ENCODE data around the gene FBLIM1.

FBLIM1 gene

DNA sequence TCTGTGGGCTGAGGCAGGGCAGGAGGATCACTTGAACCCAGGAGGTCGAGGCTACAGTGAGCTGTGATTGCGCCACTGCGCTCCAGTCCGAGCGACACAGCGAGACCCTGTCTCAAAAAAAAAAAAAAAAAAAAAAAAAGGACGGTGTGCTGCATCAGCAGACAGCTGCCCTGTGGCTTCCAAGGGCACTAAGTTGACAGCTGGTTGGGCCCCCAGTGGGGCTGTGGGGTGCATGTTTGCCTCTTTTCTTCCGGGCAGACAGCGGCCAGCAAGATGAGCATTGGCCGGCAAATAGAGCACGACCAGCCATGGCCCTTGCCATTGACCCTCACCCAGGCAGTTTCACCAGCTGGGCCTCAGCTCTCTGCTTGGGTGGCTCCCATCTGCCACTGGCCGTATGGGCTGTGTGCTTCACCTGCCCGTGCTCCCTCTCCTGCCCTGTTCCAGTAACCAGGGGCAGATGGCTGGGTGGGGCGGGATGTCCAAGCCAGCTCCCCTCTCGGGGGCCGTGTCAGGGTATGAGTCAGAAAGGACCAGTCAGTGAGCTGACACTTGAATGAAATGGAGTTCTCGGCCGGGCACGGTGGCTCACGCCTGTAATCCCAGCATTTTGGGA, 34.9 kb upstream of the FBLIM1 start:
- H3K36me3 ChIP-seq (ENCODE audit: insufficient read depth, low read length) = peaks cover 54% of the 10 kb centered on the region
- no peak overlapping the region for H3K27ac ChIP-seq (ENCODE audit: low read depth, low read length)
- no peak overlapping the region for H3K4me3 ChIP-seq (ENCODE audit: low read depth in 1 of 2, low read length in 2 of 2)
- no peaks in the 10 kb centered on the region for H3K27me3 ChIP-seq (ENCODE audit: control insufficient read depth in 1 of 2, insufficient read depth in 2 of 2, low read length in 2 of 2)
- H3K9me3 ChIP-seq (ENCODE audit: low read length) = no peaks in the 10 kb centered on the region
- no peak overlapping the region for H3K9ac ChIP-seq (ENCODE audit: low read length)
- peaks cover 16% of the 10 kb centered on the region for H3K4me1 ChIP-seq (ENCODE audit: insufficient read depth, low read length)

DNA sequence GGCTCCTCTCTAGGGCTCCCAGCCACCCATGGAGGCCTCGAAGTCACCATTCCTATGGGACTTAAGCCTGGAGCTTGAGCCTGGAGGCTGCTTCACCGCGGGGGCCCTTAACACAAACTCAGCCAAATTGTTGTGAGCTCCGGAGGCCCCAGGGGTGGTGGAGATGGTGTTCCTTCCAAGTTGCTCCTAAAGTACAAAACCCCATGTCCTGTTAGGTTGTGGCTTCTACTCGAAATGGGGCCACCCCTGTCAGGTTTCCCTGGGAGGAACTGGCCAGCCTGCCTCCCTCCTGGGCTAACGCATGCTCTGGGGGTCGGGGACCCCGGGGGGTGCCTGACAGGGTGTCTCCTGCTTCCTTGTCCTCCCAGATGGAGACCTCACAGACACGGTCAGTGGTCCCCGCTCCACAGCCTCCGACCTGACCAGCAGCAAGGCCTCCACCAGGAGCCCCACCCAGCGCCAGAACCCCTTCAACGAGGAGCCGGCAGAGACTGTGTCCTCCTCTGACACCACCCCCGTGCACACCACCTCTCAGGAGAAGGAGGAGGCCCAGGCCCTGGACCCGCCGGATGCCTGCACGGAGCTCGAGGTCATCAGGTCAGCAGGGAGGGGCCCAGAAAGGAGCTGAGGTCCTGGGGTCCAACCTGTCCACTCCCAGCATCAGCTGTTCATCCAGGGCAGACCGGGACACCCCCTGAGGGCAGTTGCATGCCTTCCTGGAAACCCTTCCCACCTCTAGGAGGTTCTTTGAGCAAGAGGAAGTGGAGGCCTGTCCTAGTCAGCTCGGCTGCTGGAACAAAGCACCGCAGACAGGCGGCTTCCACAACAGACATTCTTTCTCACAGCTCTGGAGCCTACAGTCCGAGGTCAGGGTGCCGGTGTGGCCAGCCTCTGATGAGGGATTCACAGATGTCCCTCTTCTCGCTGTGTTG, 33.4 kb upstream of the FBLIM1 start:
- H3K9ac ChIP-seq (ENCODE audit: low read length) = no peak overlapping the region
- H3K4me3 ChIP-seq (ENCODE audit: low read depth in 1 of 2, low read length in 2 of 2) = no peak overlapping the region
- peaks cover 56% of the 10 kb centered on the region for H3K36me3 ChIP-seq (ENCODE audit: insufficient read depth, low read length)

DNA sequence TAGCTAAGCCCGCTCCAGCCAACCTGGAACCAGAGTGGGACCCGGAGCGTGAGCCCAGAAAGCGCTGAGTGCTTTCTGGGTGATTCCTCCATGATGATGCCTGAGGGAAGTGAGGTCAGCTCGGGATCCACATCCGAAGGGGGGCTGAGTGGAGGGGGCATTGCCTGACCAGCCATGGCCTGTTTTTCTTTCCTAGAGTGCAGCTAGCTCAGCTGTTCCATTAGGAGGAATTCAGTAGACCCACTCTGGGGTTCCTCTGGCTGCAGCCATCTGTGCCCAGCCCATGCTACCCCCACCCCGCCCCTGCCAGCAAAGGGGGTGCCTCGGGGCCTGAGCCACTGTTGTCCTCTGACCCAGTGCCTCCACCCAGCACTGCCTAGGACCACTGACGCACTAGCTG, 32.1 kb upstream of the FBLIM1 start:
- peaks cover 9% of the 10 kb centered on the region for H3K4me1 ChIP-seq (ENCODE audit: insufficient read depth, low read length)
- no peak overlapping the region for H3K27ac ChIP-seq (ENCODE audit: low read depth, low read length)
- no peaks in the 10 kb centered on the region for H3K27me3 ChIP-seq (ENCODE audit: control insufficient read depth in 1 of 2, insufficient read depth in 2 of 2, low read length in 2 of 2)
- H3K4me3 ChIP-seq (ENCODE audit: low read depth in 1 of 2, low read length in 2 of 2) = no peak overlapping the region
- H3K9ac ChIP-seq (ENCODE audit: low read length) = no peak overlapping the region
- no peaks in the 10 kb centered on the region for H3K9me3 ChIP-seq (ENCODE audit: low read length)
- H3K36me3 ChIP-seq (ENCODE audit: insufficient read depth, low read length) = peaks cover 61% of the 10 kb centered on the region

More for the DNA sequence above, 33.4 kb upstream of the FBLIM1 start:
- no peaks in the 10 kb centered on the region for H3K27me3 ChIP-seq (ENCODE audit: control insufficient read depth in 1 of 2, insufficient read depth in 2 of 2, low read length in 2 of 2)
- peaks cover 9% of the 10 kb centered on the region for H3K4me1 ChIP-seq (ENCODE audit: insufficient read depth, low read length)
- no peak overlapping the region for H3K27ac ChIP-seq (ENCODE audit: low read depth, low read length)
- no peaks in the 10 kb centered on the region for H3K9me3 ChIP-seq (ENCODE audit: low read length)

DNA sequence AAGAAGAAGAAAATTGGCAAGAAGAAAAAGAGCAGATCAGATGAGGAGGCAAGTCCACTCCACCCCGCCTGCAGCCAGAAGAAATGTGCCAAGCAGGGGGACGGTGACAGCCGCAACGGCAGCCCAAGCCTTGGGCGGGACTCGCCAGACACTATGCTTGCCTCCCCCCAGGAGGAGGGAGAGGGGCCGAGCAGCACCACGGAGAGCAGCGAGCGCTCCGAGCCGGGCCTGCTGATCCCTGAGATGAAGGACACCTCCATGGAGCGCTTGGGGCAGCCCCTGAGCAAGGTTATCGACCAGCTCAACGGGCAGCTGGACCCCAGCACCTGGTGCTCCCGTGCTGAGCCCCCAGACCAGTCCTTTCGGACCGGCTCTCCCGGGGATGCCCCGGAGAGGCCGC, 31.6 kb upstream of the FBLIM1 start:
- Histone ChIP-seq H3K4me1 (ENCODE audit: insufficient read depth, low read length) (peaks cover 9% of the 10 kb centered on the region), H3K9ac (ENCODE audit: low read length) (no peak overlapping the region), H3K9me3 (ENCODE audit: low read length) (no peaks in the 10 kb centered on the region), H3K36me3 (ENCODE audit: insufficient read depth, low read length) (peaks cover 66% of the 10 kb centered on the region), H3K4me3 (ENCODE audit: low read depth in 1 of 2, low read length in 2 of 2) (no peak overlapping the region), H3K27me3 (ENCODE audit: control insufficient read depth in 1 of 2, insufficient read depth in 2 of 2, low read length in 2 of 2) (no peaks in the 10 kb centered on the region), H3K27ac (ENCODE audit: low read depth, low read length) (no peak overlapping the region)

DNA sequence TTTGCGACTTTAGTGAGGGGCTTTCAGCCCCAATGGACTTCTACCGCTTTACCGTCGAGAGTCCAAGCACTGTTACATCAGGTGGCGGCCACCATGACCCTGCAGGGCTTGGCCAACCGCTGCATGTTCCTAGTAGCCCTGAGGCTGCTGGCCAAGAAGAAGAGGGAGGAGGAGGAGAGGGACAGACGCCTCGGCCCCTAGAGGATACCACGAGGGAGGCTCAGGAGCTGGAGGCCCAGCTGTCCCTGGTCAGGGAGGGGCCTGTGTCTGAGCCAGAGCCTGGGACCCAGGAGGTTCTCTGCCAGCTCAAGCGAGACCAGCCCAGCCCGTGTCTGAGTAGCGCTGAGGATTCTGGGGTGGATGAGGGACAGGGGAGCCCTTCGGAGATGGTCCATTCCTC, 31.2 kb upstream of the FBLIM1 start:
- peaks cover 8% of the 10 kb centered on the region for H3K4me1 ChIP-seq (ENCODE audit: insufficient read depth, low read length)
- no peak overlapping the region for H3K27ac ChIP-seq (ENCODE audit: low read depth, low read length)
- H3K9me3 ChIP-seq (ENCODE audit: low read length) = no peaks in the 10 kb centered on the region
- H3K4me3 ChIP-seq (ENCODE audit: low read depth in 1 of 2, low read length in 2 of 2) = no peak overlapping the region
- peaks cover 70% of the 10 kb centered on the region for H3K36me3 ChIP-seq (ENCODE audit: insufficient read depth, low read length)
- H3K9ac ChIP-seq (ENCODE audit: low read length) = no peak overlapping the region
- no peaks in the 10 kb centered on the region for H3K27me3 ChIP-seq (ENCODE audit: control insufficient read depth in 1 of 2, insufficient read depth in 2 of 2, low read length in 2 of 2)

DNA sequence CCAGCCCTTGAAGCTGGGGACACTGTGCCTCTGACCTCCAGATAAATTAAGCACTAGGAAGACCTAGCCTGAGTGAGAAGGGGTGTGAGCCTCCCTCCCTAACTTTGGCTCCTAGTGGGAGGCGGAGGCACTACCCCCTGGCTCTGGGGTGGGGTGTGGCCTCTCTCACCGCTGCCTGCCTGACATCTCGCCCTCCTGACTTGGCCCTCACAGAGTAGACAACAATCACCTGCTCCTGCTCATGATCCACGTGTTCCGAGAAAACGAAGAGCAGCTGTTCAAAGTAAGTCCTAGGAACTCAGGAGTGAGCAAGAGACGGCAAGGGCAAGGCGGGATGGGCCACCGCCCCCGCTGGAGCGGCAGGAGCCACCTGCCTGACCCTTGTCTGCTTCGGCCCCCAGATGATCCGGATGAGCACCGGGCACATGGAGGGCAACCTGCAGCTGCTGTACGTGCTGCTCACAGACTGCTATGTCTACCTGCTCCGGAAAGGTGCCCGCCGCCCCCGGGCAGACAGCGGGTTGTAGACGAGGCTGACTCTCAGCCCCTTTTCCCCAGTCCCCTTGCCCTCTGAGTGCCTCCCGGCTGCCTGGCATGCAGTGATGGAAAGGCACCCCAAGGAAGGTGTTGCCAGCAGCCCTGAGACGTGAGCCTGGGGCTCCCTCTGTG, 30.6 kb upstream of the FBLIM1 start:
- Histone ChIP-seq H3K27ac (ENCODE audit: low read depth, low read length) (no peak overlapping the region), H3K9ac (ENCODE audit: low read length) (no peak overlapping the region), H3K4me3 (ENCODE audit: low read depth in 1 of 2, low read length in 2 of 2) (no peak overlapping the region), H3K9me3 (ENCODE audit: low read length) (no peaks in the 10 kb centered on the region), H3K4me1 (ENCODE audit: insufficient read depth, low read length) (peaks cover 2% of the 10 kb centered on the region), H3K27me3 (ENCODE audit: control insufficient read depth in 1 of 2, insufficient read depth in 2 of 2, low read length in 2 of 2) (no peaks in the 10 kb centered on the region), H3K36me3 (ENCODE audit: insufficient read depth, low read length) (peaks cover 75% of the 10 kb centered on the region)

DNA sequence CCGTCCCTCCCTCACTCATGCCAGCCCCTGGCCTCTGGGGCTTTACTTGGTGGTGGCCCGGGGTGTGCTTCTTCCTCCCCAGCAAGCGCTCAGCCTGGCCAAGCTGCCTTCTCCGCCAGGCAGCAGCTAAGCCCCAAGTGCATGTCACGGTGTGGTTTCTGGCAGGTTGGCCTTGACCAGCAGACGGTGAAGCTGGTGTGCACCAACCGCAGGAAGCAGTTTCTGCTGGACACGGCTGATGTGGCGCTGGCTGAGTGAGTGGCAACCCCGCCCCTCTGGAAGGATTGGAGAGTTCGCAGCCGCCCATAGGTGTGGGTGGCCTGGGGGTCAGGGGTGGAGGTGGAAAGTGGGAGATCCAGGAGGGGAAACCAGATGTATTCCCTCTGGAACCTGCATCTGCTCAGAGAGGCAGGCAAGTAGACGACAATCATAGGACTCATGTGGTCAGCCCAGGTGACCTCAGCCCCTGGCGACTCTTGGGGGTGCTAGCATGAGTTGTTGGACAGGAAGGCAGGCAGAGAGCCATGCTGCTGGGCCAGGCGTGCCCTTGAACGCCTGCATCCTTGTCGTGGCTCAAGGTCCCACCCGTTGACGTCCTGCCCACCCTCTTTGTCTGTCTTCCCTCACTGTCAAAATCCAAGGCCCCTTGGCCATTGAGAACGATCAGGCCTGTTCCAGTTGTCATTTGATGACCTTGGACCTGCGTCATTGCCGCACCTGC, 29.5 kb upstream of the FBLIM1 start:
- Histone ChIP-seq H3K27me3 (ENCODE audit: control insufficient read depth in 1 of 2, insufficient read depth in 2 of 2, low read length in 2 of 2) (no peaks in the 10 kb centered on the region), H3K4me1 (ENCODE audit: insufficient read depth, low read length) (no peaks in the 10 kb centered on the region), H3K36me3 (ENCODE audit: insufficient read depth, low read length) (peaks cover 86% of the 10 kb centered on the region), H3K9me3 (ENCODE audit: low read length) (no peaks in the 10 kb centered on the region), H3K4me3 (ENCODE audit: low read depth in 1 of 2, low read length in 2 of 2) (no peak overlapping the region), H3K9ac (ENCODE audit: low read length) (no peak overlapping the region), H3K27ac (ENCODE audit: low read depth, low read length) (no peak overlapping the region)

DNA sequence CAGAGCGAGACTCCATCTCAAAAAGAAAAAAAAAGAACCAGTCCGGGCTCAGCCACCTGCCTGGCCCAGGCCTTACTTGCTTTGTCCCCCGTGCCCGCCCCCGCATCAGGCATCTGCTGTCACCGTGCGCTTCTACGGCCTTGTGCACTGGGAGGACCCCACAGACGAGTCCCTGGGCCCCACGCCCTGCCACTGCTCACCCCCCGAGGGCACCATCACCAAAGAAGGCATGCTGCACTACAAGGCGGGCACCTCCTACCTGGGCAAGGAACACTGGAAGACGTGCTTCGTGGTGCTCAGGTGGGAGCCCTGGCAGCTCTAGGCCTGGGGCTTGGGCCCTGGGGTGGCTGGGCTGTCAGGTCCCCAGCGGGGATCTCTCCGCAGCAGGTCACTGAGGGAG, 28.2 kb upstream of the FBLIM1 start:
- no peak overlapping the region for H3K4me3 ChIP-seq (ENCODE audit: low read depth in 1 of 2, low read length in 2 of 2)
- H3K27me3 ChIP-seq (ENCODE audit: control insufficient read depth in 1 of 2, insufficient read depth in 2 of 2, low read length in 2 of 2) = no peaks in the 10 kb centered on the region
- no peaks in the 10 kb centered on the region for H3K9me3 ChIP-seq (ENCODE audit: low read length)
- no peak overlapping the region for H3K9ac ChIP-seq (ENCODE audit: low read length)
- peaks cover 1% of the 10 kb centered on the region for H3K4me1 ChIP-seq (ENCODE audit: insufficient read depth, low read length)
- H3K36me3 ChIP-seq (ENCODE audit: insufficient read depth, low read length) = peaks cover 89% of the 10 kb centered on the region
- no peak overlapping the region for H3K27ac ChIP-seq (ENCODE audit: low read depth, low read length)

DNA sequence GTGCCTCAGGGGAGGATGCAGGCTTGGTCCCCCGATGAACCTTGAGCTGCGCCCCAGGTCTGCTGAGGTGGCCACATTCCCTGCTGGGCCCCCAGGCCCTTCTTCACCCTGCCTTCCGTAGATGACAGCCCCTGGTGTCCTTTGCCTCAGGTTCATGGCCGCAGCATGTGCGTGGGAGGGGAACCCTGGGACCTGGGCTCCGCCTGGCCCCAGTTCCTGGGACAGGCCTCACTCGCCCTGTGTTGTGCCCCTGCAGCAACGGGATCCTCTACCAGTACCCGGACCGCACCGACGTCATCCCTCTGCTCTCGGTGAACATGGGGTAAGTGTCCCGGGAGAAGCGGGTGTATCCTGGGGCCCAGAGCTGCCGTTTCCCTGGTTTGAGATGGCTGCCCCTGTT, 27.7 kb upstream of the FBLIM1 start:
- H3K27me3 ChIP-seq (ENCODE audit: control insufficient read depth in 1 of 2, insufficient read depth in 2 of 2, low read length in 2 of 2) = no peaks in the 10 kb centered on the region
- H3K9me3 ChIP-seq (ENCODE audit: low read length) = no peaks in the 10 kb centered on the region
- no peak overlapping the region for H3K9ac ChIP-seq (ENCODE audit: low read length)
- peaks cover 83% of the 10 kb centered on the region for H3K36me3 ChIP-seq (ENCODE audit: insufficient read depth, low read length)
- no peak overlapping the region for H3K27ac ChIP-seq (ENCODE audit: low read depth, low read length)
- no peak overlapping the region for H3K4me3 ChIP-seq (ENCODE audit: low read depth in 1 of 2, low read length in 2 of 2)
- peaks cover 6% of the 10 kb centered on the region for H3K4me1 ChIP-seq (ENCODE audit: insufficient read depth, low read length)

DNA sequence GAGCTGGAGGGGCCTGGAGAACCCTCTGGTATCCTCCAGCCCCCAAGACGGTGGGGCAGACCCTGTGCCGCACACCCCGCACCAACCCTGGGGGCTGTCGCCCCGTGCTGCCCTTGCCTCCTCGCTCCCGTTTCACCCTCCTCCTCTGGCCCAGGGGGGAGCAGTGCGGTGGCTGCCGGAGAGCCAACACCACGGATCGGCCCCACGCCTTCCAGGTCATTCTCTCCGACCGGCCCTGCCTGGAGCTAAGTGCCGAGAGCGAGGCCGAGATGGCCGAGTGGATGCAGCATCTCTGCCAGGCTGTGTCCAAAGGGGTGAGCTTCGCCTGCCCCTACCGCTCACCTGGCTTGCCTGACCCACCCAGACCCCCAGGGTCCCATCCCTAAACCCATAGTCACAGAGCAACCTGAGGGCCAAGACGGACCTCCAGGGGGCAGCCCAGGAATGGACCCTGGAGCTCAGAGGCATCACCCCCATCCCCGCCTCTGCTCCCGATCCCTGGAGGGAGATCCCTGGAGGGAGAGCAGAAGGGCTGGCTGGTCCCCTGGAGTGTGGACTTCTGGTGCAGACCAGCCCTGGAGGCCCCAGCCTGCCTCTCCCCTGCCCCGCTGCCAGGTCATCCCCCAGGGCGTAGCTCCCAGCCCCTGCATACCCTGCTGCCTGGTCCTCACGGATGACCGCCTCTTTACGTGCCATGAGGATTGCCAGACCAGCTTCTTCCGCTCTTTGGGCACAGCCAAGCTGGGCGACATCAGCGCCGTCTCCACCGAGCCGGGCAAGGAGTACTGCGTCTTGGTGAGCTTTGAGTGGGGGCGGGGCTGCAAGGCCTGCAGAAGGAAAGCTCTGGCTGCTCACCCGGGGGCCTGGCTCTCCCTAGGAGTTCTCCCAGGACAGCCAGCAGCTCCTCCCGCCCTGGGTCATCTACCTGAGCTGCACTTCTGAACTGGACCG, 26.6 kb upstream of the FBLIM1 start:
- H3K9me3 ChIP-seq (ENCODE audit: low read length) = no peaks in the 10 kb centered on the region
- no peaks in the 10 kb centered on the region for H3K27me3 ChIP-seq (ENCODE audit: control insufficient read depth in 1 of 2, insufficient read depth in 2 of 2, low read length in 2 of 2)
- peaks cover 73% of the 10 kb centered on the region for H3K36me3 ChIP-seq (ENCODE audit: insufficient read depth, low read length)
- H3K4me1 ChIP-seq (ENCODE audit: insufficient read depth, low read length) = peaks cover 11% of the 10 kb centered on the region
- no peak overlapping the region for H3K27ac ChIP-seq (ENCODE audit: low read depth, low read length)
- no peak overlapping the region for H3K4me3 ChIP-seq (ENCODE audit: low read depth in 1 of 2, low read length in 2 of 2)
- no peak overlapping the region for H3K9ac ChIP-seq (ENCODE audit: low read length)

Measured in muscle layer of colon (tissue), 2 donors.